HL-60/S4 treated with retinoic acid at 250 ng/mL for 4 days and 3 days (cell line): ENCODE measurements around the gene MACIR.

ENCODE experiments used
- in situ Hi-C: fragments of 300-500 bp; cut with MboI; formaldehyde crosslinking; loops from 2 replicates; pipeline ENCODE4 v1.7.0; 2022; ENCODE audit warnings: low sequenced_read_pairs

Gene MACIR

GRCh38 chr5:103244398-103244797 is 14.2 kb upstream of the MACIR start:
- in situ Hi-C loops = no loop called here

- in situ Hi-C loops = no loop called here
Measured at GRCh38 chr5:103245761-103246160, 12.8 kb upstream of the MACIR start.

DNA sequence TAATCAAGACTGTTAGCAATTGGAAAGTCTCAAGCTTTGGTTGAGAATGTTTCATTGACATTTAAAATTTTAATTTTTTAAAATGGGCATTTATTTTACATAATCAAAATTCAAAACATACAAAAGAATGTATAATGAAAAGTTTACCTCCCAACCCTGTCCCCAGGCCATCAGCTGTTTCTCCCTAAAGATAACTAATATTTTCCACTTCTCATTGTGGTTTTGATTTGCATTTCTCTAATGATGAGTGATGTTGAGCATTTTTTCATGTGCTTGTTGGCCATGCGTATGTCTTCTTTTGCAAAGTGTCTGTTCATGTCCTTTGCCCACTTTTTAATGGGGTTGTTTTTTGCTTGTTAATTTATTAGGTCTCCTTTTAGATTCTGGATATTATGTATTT is 11.4 kb upstream of the MACIR start:
- in situ Hi-C loops = no loop called here

GRCh38 chr5:103249068-103249467 is 9.5 kb upstream of the MACIR start:
- in situ Hi-C loops = no loop called here

DNA sequence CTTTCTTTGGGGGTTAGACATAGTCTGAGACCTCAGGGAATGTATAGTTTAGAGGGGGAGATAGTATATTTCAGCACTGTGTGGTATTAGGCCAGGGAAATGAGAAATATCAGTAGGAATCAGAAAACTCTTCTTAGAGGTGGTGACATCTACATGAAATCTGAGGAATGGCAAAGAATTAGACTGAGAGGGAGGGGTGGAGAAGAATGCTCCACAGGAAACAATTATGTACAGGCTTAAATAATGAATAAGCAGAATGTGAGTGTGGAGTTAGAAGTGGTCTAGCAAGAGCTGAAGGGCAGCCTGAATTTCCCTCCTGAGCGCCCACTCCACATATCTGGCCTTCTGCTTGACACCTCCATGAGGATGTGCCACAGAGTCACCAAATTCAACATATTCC is 3.6 kb upstream of the MACIR start:
- in situ Hi-C loops = no loop called here

GRCh38 chr5:103255691-103256090 is 2.9 kb upstream of the MACIR start:
- in situ Hi-C loops = no loop called here

- in situ Hi-C loops = no loop called here
Measured at GRCh38 chr5:103256178-103256577, 2.4 kb upstream of the MACIR start.

DNA sequence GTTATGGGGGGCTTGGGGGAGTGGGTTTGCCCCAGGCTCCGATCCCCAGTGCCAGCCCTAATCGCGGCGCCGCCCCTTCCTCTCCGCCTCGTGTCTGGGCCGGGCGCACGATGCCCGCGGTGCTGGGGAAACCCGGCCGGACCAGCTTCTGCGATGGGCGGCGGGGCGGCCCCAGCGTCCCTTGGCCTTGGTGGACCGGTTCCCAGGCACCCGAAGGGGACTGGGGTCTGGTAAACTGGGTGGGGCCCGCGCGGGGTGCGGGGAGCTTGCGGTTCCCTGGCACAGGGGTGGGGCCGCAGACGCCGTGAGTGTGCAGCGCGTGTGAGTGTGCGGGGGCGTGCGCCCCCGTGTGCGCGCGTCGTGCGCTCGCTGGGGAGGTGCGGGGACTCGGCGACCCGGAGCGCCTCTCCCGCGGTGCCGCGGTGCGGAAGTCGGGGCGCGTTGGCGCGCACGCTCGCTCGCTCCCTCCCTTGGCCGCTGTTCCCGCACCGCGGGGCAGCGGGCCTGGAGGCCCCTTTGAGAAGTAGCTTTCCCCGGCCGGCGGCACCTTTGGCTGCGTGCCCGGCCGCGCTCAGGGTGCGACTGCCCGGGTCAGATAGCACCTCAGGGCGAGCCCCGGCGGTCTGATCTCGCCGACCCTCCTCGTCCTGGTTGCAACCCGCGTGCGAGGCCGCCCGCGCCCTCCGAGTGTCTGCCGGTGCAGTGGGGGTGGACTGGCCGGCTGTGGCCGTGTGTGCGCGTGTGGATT is 568 bp downstream of the MACIR start:
- in situ Hi-C loops = no loop called here

DNA sequence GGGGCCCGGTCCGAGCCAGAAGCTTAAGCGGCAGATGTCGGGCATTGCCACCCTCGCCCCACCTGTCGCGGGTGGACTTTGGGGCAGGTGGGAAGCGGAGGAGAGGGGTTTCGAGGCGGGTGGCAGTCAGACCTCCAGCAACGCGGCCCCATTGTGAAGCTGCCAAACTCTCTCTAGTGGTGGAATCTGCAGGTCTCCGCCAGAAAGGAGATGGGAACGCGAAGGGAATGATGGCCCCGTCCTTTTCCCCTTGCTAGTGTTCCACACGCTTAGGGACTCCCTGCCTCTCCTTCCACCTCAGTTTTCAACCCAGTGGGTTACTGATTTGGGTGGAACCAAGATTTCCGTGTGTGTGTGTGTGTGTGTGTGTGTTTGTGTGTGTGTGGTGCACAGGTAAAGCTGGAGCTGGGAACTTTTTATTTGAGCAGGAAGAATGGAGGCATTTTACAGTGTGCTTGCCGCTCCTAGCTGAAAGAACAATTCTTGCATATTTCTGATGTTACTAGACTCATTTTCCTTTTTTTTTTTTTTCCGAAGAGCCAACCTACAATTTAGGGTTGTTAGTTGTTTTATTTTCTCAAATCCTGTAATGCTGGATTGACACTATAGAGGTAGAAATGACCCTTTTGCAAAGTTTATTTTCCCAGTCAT is 1.3 kb downstream of the MACIR start:
- in situ Hi-C loops = no loop called here

DNA sequence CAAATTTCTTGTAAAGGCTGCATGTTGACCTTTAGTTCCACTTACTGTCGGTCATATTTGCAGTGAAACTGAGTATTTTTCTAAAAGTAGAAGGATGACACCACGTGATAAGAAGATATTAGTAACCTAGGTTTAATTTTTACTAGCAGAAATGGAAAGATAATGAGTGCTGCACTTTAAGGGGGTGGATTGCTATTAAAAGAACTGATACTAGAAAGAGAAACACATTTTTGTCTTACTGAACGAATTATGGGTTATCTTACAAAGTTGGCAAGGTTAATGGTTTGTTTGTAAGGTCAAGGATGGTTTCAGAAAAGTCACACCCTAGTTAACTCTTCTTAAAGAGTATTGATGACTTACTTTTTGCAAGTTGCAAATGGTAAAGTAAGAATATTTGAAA is 2.4 kb downstream of the MACIR start:
- in situ Hi-C loops = no loop called here

GRCh38 chr5:103262422-103262871 is 3.9 kb downstream of the MACIR start:
- in situ Hi-C loops = no loop called here

DNA sequence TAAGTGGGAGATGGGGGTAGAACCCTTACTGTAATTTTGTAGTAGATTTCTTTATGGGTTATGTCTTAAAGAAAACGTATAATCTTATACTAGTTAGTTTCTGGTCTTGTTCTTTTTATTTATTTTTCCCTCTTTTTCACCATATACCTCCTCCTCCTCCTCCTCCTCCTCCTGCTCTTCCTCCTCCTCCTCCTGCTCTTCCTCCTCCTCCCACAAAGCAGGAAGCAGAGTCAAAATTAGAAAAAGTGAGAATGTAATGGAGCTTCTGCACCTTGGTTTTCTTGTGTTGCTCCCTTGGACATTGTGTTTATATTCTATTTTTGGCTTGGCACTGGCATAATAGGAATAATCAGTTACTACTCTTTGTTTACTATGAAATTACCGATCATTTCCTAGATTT is 4.5 kb downstream of the MACIR start:
- in situ Hi-C loops = no loop called here

- in situ Hi-C loops = no loop called here
Measured at GRCh38 chr5:103264508-103264907, 5.9 kb downstream of the MACIR start.

GRCh38 chr5:103270581-103270980 is 12.0 kb downstream of the MACIR start:
- in situ Hi-C loops = no loop called here

GRCh38 chr5:103271570-103272289 is 13.2 kb downstream of the MACIR start:
- in situ Hi-C loops = no loop called here

GRCh38 chr5:103272377-103272776 is 13.8 kb downstream of the MACIR start:
- in situ Hi-C loops = no loop called here

- in situ Hi-C loops = no loop called here
Measured at GRCh38 chr5:103273952-103274351, 15.4 kb downstream of the MACIR start.

DNA sequence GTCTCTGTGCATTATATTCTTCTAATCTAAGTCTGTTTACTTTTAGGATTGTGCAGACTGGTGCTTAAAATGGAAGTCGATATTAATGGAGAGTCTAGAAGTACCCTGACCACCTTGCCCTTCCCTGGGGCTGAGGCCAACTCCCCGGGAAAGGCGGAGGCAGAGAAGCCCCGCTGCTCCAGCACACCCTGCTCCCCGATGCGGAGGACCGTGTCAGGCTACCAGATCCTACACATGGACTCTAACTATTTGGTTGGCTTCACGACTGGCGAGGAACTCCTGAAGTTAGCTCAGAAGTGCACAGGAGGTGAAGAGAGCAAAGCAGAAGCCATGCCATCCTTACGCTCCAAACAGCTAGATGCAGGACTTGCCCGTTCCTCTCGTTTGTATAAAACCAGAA is 17.3 kb downstream of the MACIR start:
- in situ Hi-C loops = no loop called here

DNA sequence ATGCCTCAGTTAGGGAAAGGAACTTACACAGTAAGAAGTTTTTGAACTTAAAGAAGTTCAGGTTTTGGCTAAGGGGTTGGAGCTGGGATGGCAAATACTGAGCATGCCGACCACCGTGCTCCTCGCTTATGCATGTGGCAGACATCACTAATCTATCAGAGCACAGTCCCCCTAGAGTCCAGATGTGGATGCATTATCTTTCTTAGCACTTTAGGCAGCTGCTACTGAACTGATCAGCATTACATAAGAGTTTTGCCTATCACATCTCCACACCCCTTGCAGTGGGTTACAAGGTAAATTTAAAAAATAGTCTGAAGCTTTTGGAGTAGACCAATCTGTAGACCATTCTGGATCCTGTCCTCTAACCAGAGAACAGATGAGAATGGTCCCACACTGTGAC is 22.4 kb downstream of the MACIR start:
- in situ Hi-C loops = no loop called here

GRCh38 chr5:103283120-103283519 is 24.6 kb downstream of the MACIR start:
- in situ Hi-C loops = no loop called here

DNA sequence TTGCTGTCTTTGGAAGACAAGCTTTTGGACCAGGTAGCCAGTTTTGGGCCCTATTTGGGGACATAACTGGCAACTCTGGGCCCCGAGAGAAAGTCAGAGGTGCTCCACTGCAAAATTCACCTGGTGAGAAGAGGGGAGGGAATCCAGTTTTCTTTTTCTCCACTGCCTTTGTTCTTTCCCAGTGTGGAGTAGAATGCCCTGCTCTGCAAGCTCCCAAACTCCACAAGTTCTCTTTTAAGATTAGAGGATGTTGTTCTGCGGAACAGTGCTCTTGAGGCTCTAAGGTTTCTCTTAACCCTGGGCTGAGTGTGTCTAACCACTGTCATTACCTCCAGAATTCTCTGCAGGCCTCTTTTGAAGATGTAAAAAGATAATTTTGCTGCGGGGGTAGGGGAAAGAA is 25.3 kb downstream of the MACIR start:
- in situ Hi-C loops = no loop called here

GRCh38 chr5:103286622-103287021 is 28.1 kb downstream of the MACIR start:
- in situ Hi-C loops = no loop called here
